GM19023 (cell line): ENCODE results near the gene CD59.
"Not testable (repeated sequence)": the region's sequence is repeated elsewhere in the genome, so short reads cannot be mapped to it uniquely, and the experiment has no call there.

ENCODE experiments used
- ATAC-seq: cut with Tn5 transposase; IDR thresholded peaks from one replicate; pipeline ENCODE4 v1.9.1; 2021; ENCODE audit warnings: mild to moderate bottlenecking, moderate library complexity; ENCODE audit not compliant: unreplicated experiment

CD59 gene

GRCh38 chr11:33743291-33743690, 7.1 kb upstream of the CD59 start:
- no peak for ATAC-seq

- no peak for ATAC-seq
These were observed 6.1 kb upstream of the CD59 start for GRCh38 chr11:33742249-33742851.

- ATAC-seq = no peak
These were observed 5.6 kb upstream of the CD59 start for GRCh38 chr11:33741806-33742205.

- no peak for ATAC-seq
These were observed 1.2 kb upstream of the CD59 start for GRCh38 chr11:33737362-33737821.

- ATAC-seq = peak; percentile 62
These were observed 714 bp downstream of the CD59 start for GRCh38 chr11:33735271-33736147.

GRCh38 chr11:33734441-33735270, 1.6 kb downstream of the CD59 start:
- no peak for ATAC-seq

- no peak for ATAC-seq
These were observed 2.2 kb downstream of the CD59 start for GRCh38 chr11:33733980-33734379.

- no peak for ATAC-seq
These were observed 4.3 kb downstream of the CD59 start for GRCh38 chr11:33731723-33732531.

GRCh38 chr11:33730716-33731115, 5.5 kb downstream of the CD59 start:
- ATAC-seq = no peak

- ATAC-seq = not testable (repeated sequence)
These were observed 7.1 kb downstream of the CD59 start for GRCh38 chr11:33729072-33729664.

GRCh38 chr11:33727539-33727938, 8.7 kb downstream of the CD59 start:
- ATAC-seq = not testable (repeated sequence)

GRCh38 chr11:33725496-33725895, 10.7 kb downstream of the CD59 start:
- ATAC-seq = no peak

GRCh38 chr11:33724644-33725035, 11.6 kb downstream of the CD59 start:
- no peak for ATAC-seq

GRCh38 chr11:33723238-33723881, 12.9 kb downstream of the CD59 start:
- ATAC-seq = peak; percentile 24

GRCh38 chr11:33722590-33723234, 13.5 kb downstream of the CD59 start:
- peak; percentile 81 for ATAC-seq

- no peak for ATAC-seq
These were observed 14.2 kb downstream of the CD59 start for GRCh38 chr11:33721984-33722383.

- ATAC-seq = no peak
These were observed 14.8 kb downstream of the CD59 start for GRCh38 chr11:33721426-33721825.

GRCh38 chr11:33719587-33719986, 16.6 kb downstream of the CD59 start:
- ATAC-seq = no peak

- no peak for ATAC-seq
These were observed 17.8 kb downstream of the CD59 start for GRCh38 chr11:33718440-33718839.
